ENCODE data around the gene ZNF579.

ZNF579 gene

DNA sequence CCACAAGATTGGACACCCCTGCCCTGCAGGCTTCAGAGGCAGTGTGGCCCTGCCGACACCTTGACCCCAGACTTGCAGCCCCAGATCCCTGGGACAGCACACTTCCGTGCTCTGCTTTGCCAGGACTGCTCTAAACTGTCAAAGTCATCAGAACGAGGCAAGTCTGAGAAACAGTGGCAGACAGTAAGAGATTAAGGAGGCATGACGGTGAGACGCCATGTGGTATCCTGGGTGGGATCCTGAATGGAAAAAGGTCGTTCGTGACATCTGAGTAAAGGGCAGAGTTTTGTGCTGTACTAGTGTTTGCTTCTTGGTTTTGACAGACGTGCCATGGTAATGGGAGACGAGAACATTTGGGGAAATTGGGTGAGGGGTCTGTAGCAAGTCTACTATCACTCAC is 13.8 kb downstream of the ZNF579 start:
- no peak for DNase-seq
- H3K27me3 ChIP-seq (replicated peaks) = no peaks in the 10 kb centered on the region
- H3K4me3 ChIP-seq (ENCODE audit: low read depth, low read length) = no peak overlapping the region
- TF ChIP-seq, protein P1, sequence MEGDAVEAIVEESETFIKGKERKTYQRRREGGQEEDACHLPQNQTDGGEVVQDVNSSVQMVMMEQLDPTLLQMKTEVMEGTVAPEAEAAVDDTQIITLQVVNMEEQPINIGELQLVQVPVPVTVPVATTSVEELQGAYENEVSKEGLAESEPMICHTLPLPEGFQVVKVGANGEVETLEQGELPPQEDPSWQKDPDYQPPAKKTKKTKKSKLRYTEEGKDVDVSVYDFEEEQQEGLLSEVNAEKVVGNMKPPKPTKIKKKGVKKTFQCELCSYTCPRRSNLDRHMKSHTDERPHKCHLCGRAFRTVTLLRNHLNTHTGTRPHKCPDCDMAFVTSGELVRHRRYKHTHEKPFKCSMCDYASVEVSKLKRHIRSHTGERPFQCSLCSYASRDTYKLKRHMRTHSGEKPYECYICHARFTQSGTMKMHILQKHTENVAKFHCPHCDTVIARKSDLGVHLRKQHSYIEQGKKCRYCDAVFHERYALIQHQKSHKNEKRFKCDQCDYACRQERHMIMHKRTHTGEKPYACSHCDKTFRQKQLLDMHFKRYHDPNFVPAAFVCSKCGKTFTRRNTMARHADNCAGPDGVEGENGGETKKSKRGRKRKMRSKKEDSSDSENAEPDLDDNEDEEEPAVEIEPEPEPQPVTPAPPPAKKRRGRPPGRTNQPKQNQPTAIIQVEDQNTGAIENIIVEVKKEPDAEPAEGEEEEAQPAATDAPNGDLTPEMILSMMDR (IDR thresholded peaks at IDR 0.05; ENCODE audit: low read depth, low read length, missing control alignments) = no peak
- in situ Hi-C loops (cut with HindIII; ENCODE audit: low pct_ligation_motif_present, low sequenced_read_pairs) = no loop called here
- no peak overlapping the region for H3K27ac ChIP-seq
- no peaks in the 10 kb centered on the region for H3K36me3 ChIP-seq (replicated peaks)

DNA sequence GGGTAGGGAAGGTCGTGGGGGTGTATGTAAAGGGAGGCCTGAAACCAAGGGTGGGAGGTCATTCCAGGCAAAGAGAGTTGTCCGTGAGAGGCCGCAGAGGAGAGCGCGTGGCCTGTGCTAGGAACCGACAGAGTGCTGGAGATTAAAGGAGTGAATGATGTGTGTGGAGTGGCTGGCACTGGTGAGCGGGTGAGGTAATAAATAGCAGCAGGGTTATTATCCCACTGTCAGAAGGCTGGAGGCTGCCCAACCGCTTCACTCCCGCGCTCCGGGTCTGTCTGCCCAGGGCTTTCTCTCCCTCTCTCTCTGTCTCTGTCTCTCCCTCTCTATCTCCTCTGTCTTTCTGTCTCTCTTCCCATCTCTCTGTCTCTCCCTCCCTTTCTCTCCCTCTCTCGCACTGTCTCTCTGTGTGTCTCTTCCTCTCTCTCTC is 17.4 kb downstream of the ZNF579 start:
- no peaks in the 10 kb centered on the region for H3K27me3 ChIP-seq (replicated peaks)
- no peak overlapping the region for H3K4me3 ChIP-seq (ENCODE audit: low read depth, low read length)
- DNase-seq = no peak
- TF ChIP-seq, protein P1 (IDR thresholded peaks at IDR 0.05; ENCODE audit: low read depth, low read length, missing control alignments) = no peak
- in situ Hi-C loops (cut with HindIII; ENCODE audit: low pct_ligation_motif_present, low sequenced_read_pairs) = no loop called here
- H3K27ac ChIP-seq = no peak overlapping the region
- no peaks in the 10 kb centered on the region for H3K36me3 ChIP-seq (replicated peaks)

DNA sequence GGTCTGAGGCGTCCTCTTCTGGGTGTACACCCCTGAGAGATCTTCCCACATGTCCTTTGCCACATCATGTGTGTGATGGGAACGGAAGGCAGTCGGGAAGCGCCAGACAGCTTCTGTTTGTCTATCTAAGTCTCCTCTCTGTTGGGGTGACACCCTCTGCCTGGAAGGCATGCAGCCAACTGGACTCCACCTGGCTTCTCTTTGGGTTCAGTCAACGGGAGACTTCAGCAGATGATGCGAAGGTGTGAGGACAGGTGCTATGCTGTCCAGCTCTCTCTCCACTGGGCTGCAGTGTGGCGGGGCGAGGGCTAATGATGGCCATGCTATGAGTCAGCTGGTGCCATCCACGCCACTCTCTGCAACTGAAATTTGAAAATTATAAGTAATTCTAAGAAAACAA is 21.0 kb downstream of the ZNF579 start:
- no peak overlapping the region for H3K4me3 ChIP-seq (ENCODE audit: low read depth, low read length)
- DNase-seq = no peak
- H3K27ac ChIP-seq = no peak overlapping the region
- TF ChIP-seq, protein P1 (IDR thresholded peaks at IDR 0.05; ENCODE audit: low read depth, low read length, missing control alignments) = no peak
- no peaks in the 10 kb centered on the region for H3K36me3 ChIP-seq (replicated peaks)
- no peaks in the 10 kb centered on the region for H3K27me3 ChIP-seq (replicated peaks)
- in situ Hi-C loops (cut with HindIII; ENCODE audit: low pct_ligation_motif_present, low sequenced_read_pairs) = no loop called here

DNA sequence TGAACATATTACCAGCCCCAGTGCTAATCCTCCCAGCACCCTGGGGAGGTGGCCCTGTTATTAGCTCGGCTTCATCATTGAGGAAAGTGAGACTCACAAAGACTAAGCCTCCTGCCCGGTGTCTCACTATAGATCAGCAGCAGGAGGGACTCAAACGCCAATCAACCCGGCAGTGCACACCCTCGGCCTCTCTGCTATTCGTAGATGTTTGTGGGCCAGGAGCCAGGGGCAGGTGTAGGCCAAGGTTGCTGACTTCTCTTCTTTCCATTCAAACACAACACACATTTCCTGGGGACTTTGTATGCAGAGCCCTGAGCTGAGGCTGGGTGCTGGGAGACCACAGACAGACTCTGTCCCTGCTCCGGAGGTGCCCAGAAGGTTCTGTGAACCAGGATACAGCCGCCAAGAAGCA is 25.9 kb downstream of the ZNF579 start:
- H3K27me3 ChIP-seq (replicated peaks) = no peaks in the 10 kb centered on the region
- TF ChIP-seq, protein P1 (IDR thresholded peaks at IDR 0.05; ENCODE audit: low read depth, low read length, missing control alignments) = no peak
- H3K36me3 ChIP-seq (replicated peaks) = no peaks in the 10 kb centered on the region
- H3K27ac ChIP-seq = no peak overlapping the region
- DNase-seq = no peak
- in situ Hi-C loops (cut with HindIII; ENCODE audit: low pct_ligation_motif_present, low sequenced_read_pairs) = no loop called here
- H3K4me3 ChIP-seq (ENCODE audit: low read depth, low read length) = no peak overlapping the region

DNA sequence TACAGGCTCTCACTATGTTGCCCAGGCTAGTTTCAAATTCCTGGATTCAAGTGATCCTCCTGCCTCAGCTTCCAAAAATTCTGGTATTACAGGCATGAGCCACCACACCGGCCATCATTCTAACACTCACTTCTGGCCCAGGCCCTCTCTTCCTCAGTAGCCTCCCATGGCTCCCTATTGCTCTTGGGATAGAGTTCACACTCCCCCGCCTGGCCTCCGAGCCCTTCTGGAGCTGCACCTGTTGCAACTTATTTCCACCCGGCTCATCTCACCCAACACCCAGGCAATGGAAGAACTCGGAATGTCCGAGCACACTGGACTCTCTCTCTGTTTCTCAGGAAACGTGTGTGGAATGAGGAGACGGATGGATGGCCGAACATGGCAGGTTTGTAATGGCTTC is 26.3 kb downstream of the ZNF579 start:
- TF ChIP-seq, protein P1 (IDR thresholded peaks at IDR 0.05; ENCODE audit: low read depth, low read length, missing control alignments) = no peak
- no peak overlapping the region for H3K27ac ChIP-seq
- H3K36me3 ChIP-seq (replicated peaks) = no peaks in the 10 kb centered on the region
- no peaks in the 10 kb centered on the region for H3K27me3 ChIP-seq (replicated peaks)
- DNase-seq = no peak
- in situ Hi-C loops (cut with HindIII; ENCODE audit: low pct_ligation_motif_present, low sequenced_read_pairs) = no loop called here
- H3K4me3 ChIP-seq (ENCODE audit: low read depth, low read length) = no peak overlapping the region

All from brain microvascular endothelial cell (primary cell).